Peyer's patch (tissue), 4 donors: ENCODE data around the gene MIOX. TPM values are rescaled to one million over a fixed set of nuclear protein-coding genes. Genes with fewer than 3 reads are reported as not detected.

ENCODE experiments used
- DNase-seq, 3 donors: peaks; one replicate each; pipeline ENCODE4 v3.0.0-alpha.2; 2017 to 2019
- H3K27ac ChIP-seq, 4 donors: fragments of 200-600 bp; sonication (generic); one replicate each; pipeline ENCODE4 v1.5.1; 2016 to 2019
- H3K27me3 ChIP-seq, 2 donors: fragments of 200-600 bp; sonication (generic); one replicate each; pipeline ENCODE4 v1.5.1; 2019
- H3K36me3 ChIP-seq, 3 donors: fragments of 200-600 bp; sonication (generic); one replicate each; pipeline ENCODE4 v1.5.1; 2016 to 2019
- H3K4me1 ChIP-seq, 4 donors: fragments of 200-600 bp; sonication (generic); one replicate each; pipeline ENCODE4 v1.5.1; 2016 to 2019
- H3K4me3 ChIP-seq, 4 donors: fragments of 200-600 bp; sonication (generic); 1 replicate in 3 of 4; 2 replicates in 1 of 4; pipeline ENCODE4 v1.5.1; 2016 to 2019; ENCODE audit warnings: mild to moderate bottlenecking in 1 of 4
- H3K9me3 ChIP-seq, 4 donors: fragments of 200-600 bp; sonication (generic); one replicate each; pipeline ENCODE4 v1.5.1; 2016 to 2019; ENCODE audit warnings: mild to moderate bottlenecking in 1 of 4
- POLR2A ChIP-seq, 2 donors: fragments of 450-650 bp; IDR thresholded peaks; one replicate each; pipeline ENCODE4 v1.5.1; 2017; ENCODE audit warnings: antibody characterized with exemption in 2 of 2, mild to moderate bottlenecking in 2 of 2, moderate library complexity in 2 of 2
- total RNA-seq, 4 donors: library from RNA; depleted of rRNA; stranded (reverse); fragments of >200 nt; gene quantifications; one replicate each; pipeline ENCODE4 v1.1.0, GENCODE V29; 2016
- TF ChIP-seq, protein P1 (sequence below), 6 experiments: fragments of 450-650 bp in 4 of 6; fragments of 200-600 bp in 2 of 6; sonication (generic) in 1 of 6; IDR thresholded peaks; one replicate each; pipeline ENCODE4 v1.5.1; 2017 to 2019; ENCODE audit warnings: antibody characterized with exemption in 6 of 6, mild to moderate bottlenecking in 3 of 6, moderate library complexity in 1 of 6

The MIOX gene
- total RNA-seq: not detected

DNA sequence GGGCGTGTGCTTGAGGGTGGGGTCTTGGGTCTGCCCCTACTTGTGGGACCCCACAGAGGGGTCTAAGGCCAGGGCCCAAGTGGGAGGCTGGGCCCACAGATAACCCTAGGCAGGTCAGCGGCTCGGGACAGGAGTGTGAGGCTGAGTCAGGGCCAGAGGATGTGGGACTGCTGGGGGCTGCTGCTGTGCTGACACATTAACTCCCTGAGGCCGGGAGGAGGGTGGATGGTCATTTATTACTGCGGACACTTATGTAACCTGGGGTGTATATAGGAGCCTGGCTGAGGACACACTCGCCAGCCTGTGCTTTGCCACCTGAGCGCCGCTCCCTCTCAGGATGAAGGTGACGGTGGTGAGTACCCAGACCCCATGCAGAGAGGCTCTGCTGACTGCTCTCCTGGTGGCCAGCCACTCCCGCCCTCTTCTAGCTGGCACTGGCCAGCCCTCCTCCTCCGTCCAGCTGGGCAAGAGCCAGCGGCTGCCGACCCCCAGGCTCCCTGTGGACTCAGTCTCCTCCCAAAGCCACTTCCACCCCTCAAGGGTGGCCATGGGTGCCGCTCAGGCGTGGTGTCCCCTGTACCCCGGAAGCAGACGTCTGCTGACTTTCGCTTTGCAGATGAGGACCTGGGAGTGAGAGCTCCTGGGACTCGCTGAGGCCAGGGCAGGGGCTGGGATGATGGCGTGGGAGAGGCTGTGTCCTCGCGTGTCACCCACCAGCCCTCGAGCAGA, at the start of gene MIOX:
Gene MIOX (plus strand): TSS at position 299 of the 729 bp plus-strand sequence. CDS start 39 bp downstream, at position 338.
- peak in 1 of 3 donors; percentile 44 for DNase-seq
- peaks cover 0 to 7% of the 10 kb centered on the region in 2 donors for H3K27me3 ChIP-seq
- no peak for TF ChIP-seq POLR2A (IDR thresholded peaks at IDR 0.05)
- TF ChIP-seq, protein P1, sequence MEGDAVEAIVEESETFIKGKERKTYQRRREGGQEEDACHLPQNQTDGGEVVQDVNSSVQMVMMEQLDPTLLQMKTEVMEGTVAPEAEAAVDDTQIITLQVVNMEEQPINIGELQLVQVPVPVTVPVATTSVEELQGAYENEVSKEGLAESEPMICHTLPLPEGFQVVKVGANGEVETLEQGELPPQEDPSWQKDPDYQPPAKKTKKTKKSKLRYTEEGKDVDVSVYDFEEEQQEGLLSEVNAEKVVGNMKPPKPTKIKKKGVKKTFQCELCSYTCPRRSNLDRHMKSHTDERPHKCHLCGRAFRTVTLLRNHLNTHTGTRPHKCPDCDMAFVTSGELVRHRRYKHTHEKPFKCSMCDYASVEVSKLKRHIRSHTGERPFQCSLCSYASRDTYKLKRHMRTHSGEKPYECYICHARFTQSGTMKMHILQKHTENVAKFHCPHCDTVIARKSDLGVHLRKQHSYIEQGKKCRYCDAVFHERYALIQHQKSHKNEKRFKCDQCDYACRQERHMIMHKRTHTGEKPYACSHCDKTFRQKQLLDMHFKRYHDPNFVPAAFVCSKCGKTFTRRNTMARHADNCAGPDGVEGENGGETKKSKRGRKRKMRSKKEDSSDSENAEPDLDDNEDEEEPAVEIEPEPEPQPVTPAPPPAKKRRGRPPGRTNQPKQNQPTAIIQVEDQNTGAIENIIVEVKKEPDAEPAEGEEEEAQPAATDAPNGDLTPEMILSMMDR (IDR thresholded peaks at IDR 0.05): no peak
- H3K9me3 ChIP-seq: no peaks in the 10 kb centered on the region
- no peaks in the 10 kb centered on the region for H3K36me3 ChIP-seq
- peak within 1 kb of the TSS in 1 of 4 donors; percentile 49 for H3K27ac ChIP-seq
- no peak within 1 kb of the TSS for H3K4me3 ChIP-seq
- peaks cover 0 to 31% (median 15%) of the 10 kb centered on the region in 4 donors for H3K4me1 ChIP-seq

DNA sequence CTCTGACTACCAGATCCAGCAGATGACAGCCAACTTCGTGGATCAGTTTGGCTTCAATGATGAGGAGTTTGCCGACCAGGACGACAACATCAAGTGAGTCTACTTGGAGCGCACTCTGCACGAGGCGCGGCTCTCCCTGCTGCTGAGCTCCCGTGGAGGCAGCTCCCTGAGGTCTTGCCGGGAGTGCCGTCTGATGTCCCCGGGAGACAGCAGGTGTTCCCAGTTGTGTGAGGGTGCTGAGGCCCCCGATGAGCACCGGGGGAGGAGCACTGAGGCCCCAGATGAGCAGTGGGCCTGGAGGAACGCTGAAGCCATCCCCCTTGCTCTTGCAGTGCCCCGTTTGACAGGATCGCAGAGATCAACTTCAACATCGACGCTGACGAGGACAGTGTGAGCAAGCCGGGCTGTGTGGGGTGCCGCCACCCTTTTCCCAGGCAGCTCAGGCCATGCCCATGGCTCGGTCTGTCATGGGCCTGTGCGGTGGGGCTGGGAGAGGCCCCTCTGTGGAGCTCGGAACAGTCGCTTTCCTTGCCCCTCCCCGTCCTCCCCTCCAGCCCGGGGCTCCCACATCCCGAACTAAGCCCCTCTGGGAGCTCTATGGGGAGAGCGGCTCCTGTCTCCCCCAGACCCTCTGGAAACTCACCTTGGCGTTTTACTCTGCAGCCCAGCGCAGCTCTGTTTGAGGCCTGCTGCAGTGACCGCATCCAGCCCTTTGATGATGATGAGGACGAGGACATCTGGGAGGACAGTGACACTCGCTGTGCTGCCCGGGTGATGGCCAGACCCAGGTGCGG, 49.0 kb upstream of the MIOX start:
- DNase-seq: no peak
- no peak overlapping the region for H3K4me3 ChIP-seq
- H3K36me3 ChIP-seq: peaks cover 0 to 76% (median 0%) of the 10 kb centered on the region in 3 donors
- H3K9me3 ChIP-seq: no peaks in the 10 kb centered on the region
- no peak for TF ChIP-seq POLR2A (IDR thresholded peaks at IDR 0.05)
- TF ChIP-seq, protein P1 (IDR thresholded peaks at IDR 0.05): no peak
- no peaks in the 10 kb centered on the region for H3K4me1 ChIP-seq
- no peaks in the 10 kb centered on the region for H3K27me3 ChIP-seq
- no peak overlapping the region for H3K27ac ChIP-seq

DNA sequence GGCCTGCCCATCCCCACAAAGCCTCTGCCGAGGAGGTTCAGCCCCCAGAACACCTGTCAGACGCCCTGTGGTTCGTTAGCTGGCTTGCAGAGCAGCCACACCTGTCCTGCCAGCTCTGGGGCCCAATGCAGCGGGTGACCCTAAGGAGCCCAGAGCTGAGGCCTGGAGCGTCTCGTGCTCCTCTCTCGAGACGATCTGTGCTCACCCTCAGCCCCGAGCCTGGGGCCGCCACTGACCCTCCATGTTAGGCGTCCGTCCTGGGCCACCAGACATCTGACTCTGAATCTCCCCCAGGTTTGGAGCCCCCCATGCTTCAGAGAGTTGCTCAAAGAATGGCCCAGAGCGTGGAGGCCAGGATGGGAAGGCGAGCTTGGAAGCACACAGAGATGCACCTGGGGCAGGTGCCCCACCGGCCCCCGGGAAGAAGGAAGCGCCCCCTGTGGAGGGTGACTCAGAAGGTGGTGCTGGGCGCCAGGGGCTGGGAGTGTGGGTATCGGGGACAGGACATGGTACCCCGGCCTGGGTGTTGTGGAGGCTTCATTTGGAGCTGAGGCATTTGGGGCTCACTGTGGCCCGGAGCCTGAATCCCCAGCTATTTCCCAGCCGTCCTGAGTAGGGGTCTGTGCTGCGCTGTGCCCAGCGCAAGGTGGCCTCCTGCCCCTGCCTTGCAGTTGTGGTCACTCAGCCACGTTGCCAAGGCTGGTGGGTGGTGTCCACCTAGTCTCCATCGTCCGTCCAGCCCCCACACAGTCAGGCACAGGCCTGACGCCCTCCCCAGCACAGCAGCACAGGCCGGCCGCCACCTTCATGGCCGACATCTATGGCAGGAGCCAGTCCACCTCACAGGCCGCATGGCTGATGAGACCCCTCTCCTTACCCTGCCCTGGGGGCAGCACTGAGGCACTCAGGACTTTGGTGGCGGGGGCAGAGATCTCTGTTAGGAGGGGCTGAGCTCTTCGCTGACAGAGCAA, 48.1 kb upstream of the MIOX start:
- DNase-seq: no peak
- H3K4me3 ChIP-seq: no peak overlapping the region
- peaks cover 0 to 1% (median 0%) of the 10 kb centered on the region in 4 donors for H3K4me1 ChIP-seq
- peaks cover 0 to 72% (median 0%) of the 10 kb centered on the region in 3 donors for H3K36me3 ChIP-seq
- H3K27ac ChIP-seq: no peak overlapping the region
- no peak for TF ChIP-seq POLR2A (IDR thresholded peaks at IDR 0.05)
- TF ChIP-seq, protein P1 (IDR thresholded peaks at IDR 0.05): no peak
- no peaks in the 10 kb centered on the region for H3K9me3 ChIP-seq
- H3K27me3 ChIP-seq: no peaks in the 10 kb centered on the region

DNA sequence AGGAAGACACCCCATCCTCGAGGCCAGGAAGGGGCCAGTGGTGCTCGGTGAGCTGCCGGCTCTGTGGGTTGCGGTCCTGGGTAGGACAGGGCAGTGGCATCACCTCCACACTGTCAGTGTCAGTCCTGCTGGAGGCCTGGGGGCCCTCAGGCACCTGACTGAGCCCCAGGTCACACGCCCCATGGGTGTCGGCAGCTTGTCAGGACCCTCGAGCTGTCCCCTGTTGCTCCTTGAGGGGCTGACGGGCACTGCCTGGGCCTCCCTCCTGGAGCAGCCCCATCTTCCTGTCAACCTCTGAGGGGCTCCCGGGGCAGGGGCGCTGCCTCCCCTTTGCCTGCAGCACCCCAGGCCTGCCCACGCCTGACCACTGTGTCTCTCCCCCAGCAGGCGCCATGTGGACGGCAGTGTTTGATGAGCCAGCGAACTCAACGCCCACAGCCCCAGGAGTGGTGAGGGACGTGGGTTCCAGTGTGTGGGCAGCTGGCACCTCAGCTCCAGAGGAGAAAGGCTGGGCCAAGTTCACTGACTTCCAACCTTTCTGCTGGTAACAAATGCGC, 47.3 kb upstream of the MIOX start:
- Histone ChIP-seq H3K4me1 (peaks cover 0 to 9% (median 0%) of the 10 kb centered on the region in 4 donors), H3K27me3 (no peaks in the 10 kb centered on the region), H3K36me3 (peaks cover 0 to 72% (median 0%) of the 10 kb centered on the region in 3 donors), H3K4me3 (no peak overlapping the region), H3K9me3 (no peaks in the 10 kb centered on the region), H3K27ac (no peak overlapping the region)
- DNase-seq: no peak
- TF ChIP-seq, protein P1 (IDR thresholded peaks at IDR 0.05): no peak
- TF ChIP-seq POLR2A (IDR thresholded peaks at IDR 0.05): no peak

DNA sequence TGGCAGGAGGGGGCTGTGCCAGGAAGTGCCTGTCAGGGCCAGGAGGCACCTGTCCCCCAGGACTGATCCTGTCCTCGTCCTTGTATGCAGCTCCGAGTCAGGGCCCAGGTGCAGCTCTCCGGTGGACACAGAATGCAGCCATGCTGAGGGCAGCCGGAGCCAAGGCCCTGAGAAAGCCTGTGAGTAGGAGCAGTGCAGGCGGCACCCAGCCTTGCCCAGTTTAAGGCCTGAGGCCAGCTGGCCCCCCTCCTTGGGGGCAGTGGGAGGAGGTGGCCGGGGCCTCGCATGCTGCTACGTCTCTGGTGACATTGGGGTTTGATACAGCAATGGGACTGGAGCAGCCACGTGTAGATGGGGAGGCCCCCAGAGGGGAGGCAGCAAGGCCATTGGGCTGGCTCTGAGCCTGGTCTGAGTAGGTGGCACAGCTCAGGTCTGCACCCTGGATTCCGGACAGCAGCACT, 46.8 kb upstream of the MIOX start:
- Histone ChIP-seq H3K36me3 (peaks cover 0 to 73% (median 0%) of the 10 kb centered on the region in 3 donors), H3K4me3 (no peak overlapping the region), H3K9me3 (no peaks in the 10 kb centered on the region), H3K4me1 (peaks cover 0 to 14% (median 2%) of the 10 kb centered on the region in 4 donors), H3K27me3 (no peaks in the 10 kb centered on the region), H3K27ac (no peak overlapping the region)
- DNase-seq: no peak
- TF ChIP-seq, protein P1 (IDR thresholded peaks at IDR 0.05): no peak
- no peak for TF ChIP-seq POLR2A (IDR thresholded peaks at IDR 0.05)
